Activated CD4-positive, alpha-beta T cell treated with anti-CD3 and anti-CD28 coated beads, Interleukin-2, amount 50 U/mL, for 24 hours (primary cell): ENCODE results near the gene NLRC5.
"Not testable (repeated sequence)": the region's sequence is repeated elsewhere in the genome, so short reads cannot be mapped to it uniquely, and the experiment has no call there.

Source experiments
- DNase-seq, 2 donors: peaks; one replicate each; pipeline ENCODE4 v3.0.0-alpha.2; 2020; ENCODE audit warnings: low read depth in 1 of 2, low spot score in 1 of 2

NLRC5 gene

GRCh38 chr16:56982695-56983094 is 6.7 kb upstream of the NLRC5 start:
- DNase-seq: no peak

GRCh38 chr16:56983211-56983751 is 6.1 kb upstream of the NLRC5 start:
- no peak for DNase-seq

- DNase-seq: no peak
Observed at GRCh38 chr16:56984639-56985038, 4.7 kb upstream of the NLRC5 start.

- DNase-seq: no peak
Observed at GRCh38 chr16:56985288-56985961, 3.9 kb upstream of the NLRC5 start.

- no peak for DNase-seq
Observed at GRCh38 chr16:56985962-56986360, 3.4 kb upstream of the NLRC5 start.

- DNase-seq: no peak
Observed at GRCh38 chr16:56986361-56986760, 3.0 kb upstream of the NLRC5 start.

- not testable (repeated sequence) for DNase-seq
Observed at GRCh38 chr16:56986908-56987307, 2.4 kb upstream of the NLRC5 start.

GRCh38 chr16:56987692-56988091 is 1.7 kb upstream of the NLRC5 start:
- DNase-seq: no peak

- DNase-seq: no peak
Observed at GRCh38 chr16:56988161-56988947, 1.0 kb upstream of the NLRC5 start.

GRCh38 chr16:56989988-56990387 is 631 bp downstream of the NLRC5 start:
- no peak for DNase-seq

- DNase-seq: peak in 1 of 2 donors; percentile 31
Observed at GRCh38 chr16:56990407-56991286, 1.3 kb downstream of the NLRC5 start.

GRCh38 chr16:56992431-56992830 is 3.1 kb downstream of the NLRC5 start:
- DNase-seq: not testable (repeated sequence)

- DNase-seq: no peak
Observed at GRCh38 chr16:56993204-56993603, 3.8 kb downstream of the NLRC5 start.

- DNase-seq: no peak
Observed at GRCh38 chr16:56994311-56994710, 5.0 kb downstream of the NLRC5 start.

- DNase-seq: no peak
Observed at GRCh38 chr16:56995136-56995805, 5.9 kb downstream of the NLRC5 start.

- no peak for DNase-seq
Observed at GRCh38 chr16:56997264-56997663, 7.9 kb downstream of the NLRC5 start.

GRCh38 chr16:56997931-56998330 is 8.6 kb downstream of the NLRC5 start:
- DNase-seq: no peak

- DNase-seq: no peak
Observed at GRCh38 chr16:56998352-56998751, 9.0 kb downstream of the NLRC5 start.

GRCh38 chr16:56998861-56999260 is 9.5 kb downstream of the NLRC5 start:
- DNase-seq: no peak

- DNase-seq: no peak
Observed at GRCh38 chr16:56999409-57000270, 10.3 kb downstream of the NLRC5 start.
